ENCODE data around the gene BPIFB3. TPM values are rescaled to one million over a fixed set of nuclear protein-coding genes. Genes with fewer than 3 reads are reported as not detected.

Gene BPIFB3
- total and polyA plus RNA-seq, 2 of the 4 experiments (the other 2 are of a cell fraction) = not detected

DNA sequence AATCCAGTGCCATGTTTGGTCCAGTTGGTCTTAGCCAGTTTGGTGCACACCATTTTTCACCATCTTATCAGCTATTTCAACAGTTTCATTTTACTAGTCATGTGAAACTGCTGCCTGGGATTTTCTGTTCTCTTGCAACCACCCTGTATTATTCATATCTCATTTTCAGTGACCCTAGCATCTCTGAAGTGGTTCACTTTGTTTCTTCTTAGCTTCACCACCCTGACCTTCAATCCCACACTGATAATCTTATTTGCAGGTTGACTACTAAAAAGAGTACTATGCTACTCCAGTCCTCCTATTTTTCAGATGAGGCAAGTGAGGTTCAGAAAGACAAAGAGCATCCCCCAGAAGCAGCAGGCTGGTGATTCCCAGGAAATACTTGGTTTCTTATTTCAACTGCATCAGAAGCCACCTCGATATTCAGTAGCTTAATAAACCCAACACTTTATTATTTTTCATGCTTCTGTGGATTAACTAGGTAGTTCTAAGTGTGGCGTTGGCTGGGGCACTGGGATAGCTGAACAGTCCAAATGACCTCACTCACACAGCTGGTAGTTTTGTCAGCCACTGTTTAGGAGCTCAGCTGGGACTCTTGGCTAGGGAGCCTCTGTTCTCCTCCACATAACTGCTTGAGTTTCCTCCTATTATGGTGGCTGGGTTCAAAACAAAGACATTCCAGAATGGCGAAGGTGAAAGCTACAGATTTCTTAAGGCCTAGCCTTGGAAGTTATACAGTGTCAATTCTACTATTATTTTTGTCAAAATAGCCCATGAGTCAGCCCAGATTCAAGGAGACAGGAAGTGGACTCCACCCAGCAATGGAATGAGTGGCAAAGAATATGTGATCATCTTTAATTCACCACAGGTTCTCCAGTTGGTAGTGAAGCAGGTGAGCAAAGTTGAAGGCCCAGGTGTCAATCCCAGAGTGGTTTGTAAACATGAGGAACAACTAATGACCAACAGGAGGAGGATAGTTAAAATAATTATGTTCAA lies 66.3 kb downstream of the BPIFB3 start:
- Histone ChIP-seq H3K79me1 (ENCODE audit: low read depth in 1 of 2, low read length in 2 of 2) (no peaks in the 10 kb centered on the region), H3K4ac (ENCODE audit: low read depth, low read length) (no peak overlapping the region), H3K9me3 (ENCODE audit: control insufficient read depth, insufficient read depth, low read length) (no peaks in the 10 kb centered on the region), H2AK9ac (replicated peaks; ENCODE audit: low read depth, low read length, poor library complexity) (no peak overlapping the region), H2AK5ac (ENCODE audit: low read depth, low read length) (no peak overlapping the region), H3K14ac (replicated peaks; ENCODE audit: low read depth, low read length) (no peak overlapping the region), H2AFZ (replicated peaks; ENCODE audit: low read length, poor library complexity) (no peak overlapping the region), H4K8ac (ENCODE audit: low read depth in 2 of 2, low read length in 2 of 2) (no peak overlapping the region), H3K56ac (ENCODE audit: extremely low read depth, insufficient read depth, low read length) (no peak overlapping the region), H3K36me3 (ENCODE audit: control insufficient read depth, insufficient read depth, low read length) (no peaks in the 10 kb centered on the region), H2BK120ac (ENCODE audit: low read depth, low read length) (no peak overlapping the region), H3K4me1 (ENCODE audit: control insufficient read depth, insufficient read depth, low read length) (no peaks in the 10 kb centered on the region), H4K20me1 (ENCODE audit: insufficient read depth, low read length) (no peaks in the 10 kb centered on the region), H3K27me3 (ENCODE audit: control insufficient read depth, insufficient read depth, low read length) (peaks cover 4% of the 10 kb centered on the region; the same call in 1 of the 2 replicates), H3K9ac (ENCODE audit: low read depth, low read length) (no peak overlapping the region), H3K4me2 (ENCODE audit: low read depth, low read length) (no peak overlapping the region), H2BK20ac (ENCODE audit: low read depth, low read length) (no peak overlapping the region), H3K9me1 (ENCODE audit: insufficient read depth, low read length) (no peaks in the 10 kb centered on the region), H3K27ac (ENCODE audit: insufficient read depth, low read length) (no peak overlapping the region), H4K5ac (ENCODE audit: low read depth, low read length) (no peak overlapping the region), H2BK15ac (ENCODE audit: low read depth, low read length) (no peak overlapping the region), H4K91ac (ENCODE audit: insufficient read depth, low read depth, low read length) (no peak overlapping the region), H2BK5ac (ENCODE audit: low read depth, low read length, poor library complexity, severe bottlenecking) (no peak overlapping the region), H3K18ac (ENCODE audit: low read depth, low read length) (no peak overlapping the region), H3K4me3 (ENCODE audit: insufficient read depth, low read depth, low read length) (no peak overlapping the region), H3K23ac (ENCODE audit: low read depth, low read length) (no peak overlapping the region)
- ChIA-PET CTCF (no interaction called here), POLR2A (ENCODE audit: unreplicated experiment) (no interaction called here)
- no peak for ATAC-seq (ENCODE audit: low read depth)
- no CpG with 5 or more reads among the region's 3 CpGs for WGBS, 2 experiments (ENCODE audit: extremely low coverage in 2 of 2, insufficient read length in 1 of 2)
- intact Hi-C loops (cut with micrococcal nuclease) (no loop called here), in situ Hi-C loops (cut with MboI; ENCODE audit: low sequenced_read_pairs) (no loop called here), dilution Hi-C loops (cut with HindIII; ENCODE audit: low sequenced_read_pairs, unreplicated experiment) (no loop called here)
- DNase-seq = no peak
- no TSS peak for BruUV-seq (replicated peaks)
- TF ChIP-seq RFX5 (IDR thresholded peaks at IDR 0.05; ENCODE audit: low read depth, low read length) = no peak
- no peak for TF ChIP-seq POLR2A (IDR thresholded peaks at IDR 0.05; ENCODE audit: low read depth, low read length)
- TF ChIP-seq MAZ (IDR thresholded peaks at IDR 0.05; ENCODE audit: borderline replicate concordance, low read depth, low read length) = no peak
- no peak for TF ChIP-seq ELK1 (IDR thresholded peaks at IDR 0.05; ENCODE audit: borderline replicate concordance, low read depth, low read length)
- TF ChIP-seq NFE2L2 (IDR thresholded peaks at IDR 0.05; ENCODE audit: low read depth, low read length) = no peak
- TF ChIP-seq RAD21 (IDR thresholded peaks at IDR 0.05; ENCODE audit: low read length) = no peak
- TF ChIP-seq, protein P1, sequence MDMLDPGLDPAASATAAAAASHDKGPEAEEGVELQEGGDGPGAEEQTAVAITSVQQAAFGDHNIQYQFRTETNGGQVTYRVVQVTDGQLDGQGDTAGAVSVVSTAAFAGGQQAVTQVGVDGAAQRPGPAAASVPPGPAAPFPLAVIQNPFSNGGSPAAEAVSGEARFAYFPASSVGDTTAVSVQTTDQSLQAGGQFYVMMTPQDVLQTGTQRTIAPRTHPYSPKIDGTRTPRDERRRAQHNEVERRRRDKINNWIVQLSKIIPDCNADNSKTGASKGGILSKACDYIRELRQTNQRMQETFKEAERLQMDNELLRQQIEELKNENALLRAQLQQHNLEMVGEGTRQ (IDR thresholded peaks at IDR 0.05; ENCODE audit: low read depth, low read length) = no peak
- no peak for TF ChIP-seq CEBPB (IDR thresholded peaks at IDR 0.05; ENCODE audit: low read depth, low read length)
- no peak for TF ChIP-seq CHD1 (IDR thresholded peaks at IDR 0.05; ENCODE audit: low read depth, low read length)
- no peak for TF ChIP-seq MAFK (IDR thresholded peaks at IDR 0.05; ENCODE audit: low read depth, low read length)
- no peak for TF ChIP-seq SMC3 (IDR thresholded peaks at IDR 0.05; ENCODE audit: low read depth, low read length)
- no peak for TF ChIP-seq MXI1 (IDR thresholded peaks at IDR 0.05; ENCODE audit: borderline replicate concordance, low read depth, low read length)
- no peak for TF ChIP-seq RCOR1 (IDR thresholded peaks at IDR 0.05; ENCODE audit: insufficient replicate concordance, low read length)
- no peak for TF ChIP-seq FOS (IDR thresholded peaks at IDR 0.05; ENCODE audit: low read depth, low read length)
- TF ChIP-seq, protein P2, sequence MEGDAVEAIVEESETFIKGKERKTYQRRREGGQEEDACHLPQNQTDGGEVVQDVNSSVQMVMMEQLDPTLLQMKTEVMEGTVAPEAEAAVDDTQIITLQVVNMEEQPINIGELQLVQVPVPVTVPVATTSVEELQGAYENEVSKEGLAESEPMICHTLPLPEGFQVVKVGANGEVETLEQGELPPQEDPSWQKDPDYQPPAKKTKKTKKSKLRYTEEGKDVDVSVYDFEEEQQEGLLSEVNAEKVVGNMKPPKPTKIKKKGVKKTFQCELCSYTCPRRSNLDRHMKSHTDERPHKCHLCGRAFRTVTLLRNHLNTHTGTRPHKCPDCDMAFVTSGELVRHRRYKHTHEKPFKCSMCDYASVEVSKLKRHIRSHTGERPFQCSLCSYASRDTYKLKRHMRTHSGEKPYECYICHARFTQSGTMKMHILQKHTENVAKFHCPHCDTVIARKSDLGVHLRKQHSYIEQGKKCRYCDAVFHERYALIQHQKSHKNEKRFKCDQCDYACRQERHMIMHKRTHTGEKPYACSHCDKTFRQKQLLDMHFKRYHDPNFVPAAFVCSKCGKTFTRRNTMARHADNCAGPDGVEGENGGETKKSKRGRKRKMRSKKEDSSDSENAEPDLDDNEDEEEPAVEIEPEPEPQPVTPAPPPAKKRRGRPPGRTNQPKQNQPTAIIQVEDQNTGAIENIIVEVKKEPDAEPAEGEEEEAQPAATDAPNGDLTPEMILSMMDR (conservative IDR thresholded peaks at IDR 0.05; ENCODE audit: low read depth, low read length) = no peak

Data from IMR-90 (cell line).